SU-DHL-6 (cell line): Measurements from ENCODE around the gene ZNF689.

Experiments
- H2AFZ ChIP-seq: fragments of 200-600 bp; sonication (generic); 2 replicates; pipeline ENCODE4 v1.6.1; 2014; ENCODE audit warnings: low read depth, mild to moderate bottlenecking, moderate library complexity, mixed read lengths, antibody characterized with exemption, low read length; ENCODE audit not compliant: severe bottlenecking
- H3F3A ChIP-seq: fragments of 200-600 bp; shearing (Covaris generic); 2 replicates; pipeline ENCODE4 v1.6.0; 2016; ENCODE audit warnings: antibody characterized with exemption, mild to moderate bottlenecking; ENCODE audit not compliant: insufficient read depth
- H3K27ac ChIP-seq: fragments of 200-600 bp; sonication (generic); 2 replicates; pipeline ENCODE4 v1.5.1; 2016; ENCODE audit warnings: low read depth, mild to moderate bottlenecking, low read length, moderate library complexity, mixed read lengths
- H3K27me3 ChIP-seq: fragments of 200-600 bp; sonication (generic), shearing (Covaris generic); 2 replicates; pipeline ENCODE4 v1.6.0; 2014; ENCODE audit warnings: mild to moderate bottlenecking, low read length
- H3K36me3 ChIP-seq: fragments of 200-600 bp; sonication (generic); 2 replicates; pipeline ENCODE4 v1.6.1; 2014; ENCODE audit warnings: mild to moderate bottlenecking, low read length, mixed read lengths
- H3K4me2 ChIP-seq: fragments of 300-600, 200-600 bp; shearing (Covaris generic), sonication (generic); 2 replicates; pipeline ENCODE4 v1.6.0; 2014; ENCODE audit warnings: low read length, low read depth, mild to moderate bottlenecking; ENCODE audit not compliant: poor library complexity, severe bottlenecking
- H3K4me3 ChIP-seq: fragments of 200-600 bp; sonication (generic); 2 replicates; pipeline ENCODE4 v1.5.1; 2014; ENCODE audit warnings: antibody characterized with exemption, low read length, mild to moderate bottlenecking, mixed read lengths; ENCODE audit not compliant: insufficient read depth, poor library complexity, severe bottlenecking
- H3K79me2 ChIP-seq: fragments of 200-600 bp; sonication (generic); 2 replicates; pipeline ENCODE4 v1.6.1; 2014; ENCODE audit warnings: mild to moderate bottlenecking, low read length, moderate library complexity; ENCODE audit not compliant: insufficient read depth
- H3K9ac ChIP-seq: fragments of 200-600 bp; sonication (generic); 2 replicates; pipeline ENCODE4 v1.7.0; 2014; ENCODE audit warnings: mild to moderate bottlenecking, low read length
- H3K9me2 ChIP-seq: fragments of 200-600 bp; sonication (generic); replicated peaks from 2 replicates; pipeline ENCODE4 v1.6.1; 2014; ENCODE audit warnings: low read length; ENCODE audit not compliant: insufficient read depth
- H3K9me3 ChIP-seq: fragments of 200-600 bp; sonication (generic); 2 replicates; pipeline ENCODE4 v1.6.1; 2014; ENCODE audit warnings: low read length, mixed read lengths; ENCODE audit not compliant: insufficient read depth
- H4K20me1 ChIP-seq: fragments of 200-600 bp; sonication (generic); 2 replicates; pipeline ENCODE4 v1.6.1; 2014; ENCODE audit warnings: low read depth, mild to moderate bottlenecking, antibody characterized with exemption, low read length, moderate library complexity, mixed read lengths
- CTCF ChIP-seq: fragments of 200-600 bp; sonication (generic); IDR thresholded peaks from one replicate; pipeline ENCODE4 v1.5.1; 2017; ENCODE audit warnings: antibody characterized with exemption, mild to moderate bottlenecking, low read length, moderate library complexity; ENCODE audit not compliant: insufficient read depth, poor library complexity, severe bottlenecking
- EZH2phosphoT487 ChIP-seq: fragments of 200-600 bp; sonication (generic), shearing (Covaris generic); conservative IDR thresholded peaks from 2 replicates; pipeline ENCODE4 v1.6.1; 2018; ENCODE audit warnings: mild to moderate bottlenecking, antibody characterized with exemption, low read length, moderate library complexity, mixed read lengths

Gene ZNF689

DNA sequence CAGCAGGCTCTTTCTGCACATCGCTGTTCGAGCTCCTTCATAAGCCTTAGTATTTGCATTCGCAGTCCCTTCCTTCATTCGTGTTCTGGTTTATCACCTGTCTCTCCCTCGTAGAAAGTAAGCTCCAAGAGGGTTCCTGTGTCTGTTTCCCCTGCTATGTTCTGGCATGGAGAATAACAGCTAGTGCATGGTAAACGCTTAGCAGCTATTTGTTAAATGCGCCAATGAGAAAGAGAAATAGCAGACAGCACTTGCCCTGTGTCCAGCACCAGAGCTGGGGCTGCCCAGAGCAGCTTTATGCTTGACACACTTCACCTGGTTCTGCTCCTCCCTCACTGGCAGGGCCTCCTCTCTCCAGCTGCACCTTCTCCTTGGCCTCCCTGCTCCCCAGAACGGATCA lies 44.2 kb downstream of the ZNF689 start:
- H3K9ac ChIP-seq: no peak overlapping the region
- no peak for TF ChIP-seq EZH2phosphoT487
- TF ChIP-seq CTCF: no peak
- no peaks in the 10 kb centered on the region for H3K79me2 ChIP-seq
- no peak overlapping the region for H2AFZ ChIP-seq
- H4K20me1 ChIP-seq: no peaks in the 10 kb centered on the region
- no peaks in the 10 kb centered on the region for H3K9me2 ChIP-seq
- H3K9me3 ChIP-seq: no peaks in the 10 kb centered on the region
- H3K27me3 ChIP-seq: no peaks in the 10 kb centered on the region
- no peak overlapping the region for H3K27ac ChIP-seq
- no peak overlapping the region for H3K4me2 ChIP-seq
- H3F3A ChIP-seq: no peaks in the 10 kb centered on the region
- no peaks in the 10 kb centered on the region for H3K36me3 ChIP-seq
- no peak overlapping the region for H3K4me3 ChIP-seq

DNA sequence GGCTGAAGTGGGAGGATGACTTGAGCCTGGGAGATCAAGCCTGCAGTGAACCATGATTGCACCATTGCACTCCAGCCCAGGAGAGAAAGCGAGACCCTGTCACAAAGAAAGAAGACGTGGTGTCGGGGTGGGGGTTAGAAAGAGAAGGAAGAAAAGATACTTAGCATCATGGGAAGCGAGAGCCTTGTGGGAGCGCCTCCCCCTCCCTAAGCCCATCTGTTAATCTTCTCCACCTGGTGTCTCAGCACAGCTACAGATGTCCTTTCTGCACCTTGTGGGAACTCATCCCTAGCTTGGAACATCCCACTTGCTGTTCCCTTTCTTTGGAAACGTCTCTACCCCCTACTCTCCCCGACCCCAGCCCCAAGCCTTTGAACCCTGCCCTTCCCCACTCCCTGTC lies 44.7 kb downstream of the ZNF689 start:
- Histone ChIP-seq H3K4me3 (no peak overlapping the region), H4K20me1 (no peaks in the 10 kb centered on the region), H3K27me3 (no peaks in the 10 kb centered on the region), H3K9ac (no peak overlapping the region), H3F3A (no peaks in the 10 kb centered on the region), H3K27ac (no peak overlapping the region), H3K36me3 (no peaks in the 10 kb centered on the region), H2AFZ (no peak overlapping the region), H3K79me2 (no peaks in the 10 kb centered on the region), H3K9me3 (no peaks in the 10 kb centered on the region), H3K9me2 (no peaks in the 10 kb centered on the region), H3K4me2 (no peak overlapping the region)
- no peak for TF ChIP-seq CTCF
- TF ChIP-seq EZH2phosphoT487: no peak

DNA sequence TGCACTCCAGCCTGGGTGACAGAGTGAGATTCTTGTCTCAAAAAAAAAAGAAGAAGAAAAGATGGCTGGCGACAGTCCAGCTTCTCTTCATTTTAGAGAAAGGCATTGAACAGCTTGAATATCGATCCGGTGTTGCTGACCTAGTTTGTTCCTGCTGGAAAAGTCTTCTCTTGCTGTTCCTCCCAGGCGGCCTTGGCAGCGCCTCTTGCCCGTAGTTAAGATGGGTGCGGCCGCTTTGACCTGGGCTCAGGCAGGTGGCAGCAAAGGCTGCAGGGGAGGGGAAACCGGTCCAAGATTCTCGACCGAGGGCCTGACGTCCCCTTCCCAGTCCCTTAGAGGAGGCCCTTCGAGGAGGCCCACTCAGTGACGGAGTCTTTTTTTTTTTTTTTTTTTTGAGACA lies 48.2 kb downstream of the ZNF689 start:
- H3K4me2 ChIP-seq: no peak overlapping the region
- H2AFZ ChIP-seq: no peak overlapping the region
- no peak overlapping the region for H3K9ac ChIP-seq

More for the DNA sequence above, 48.2 kb downstream of the ZNF689 start:
- no peaks in the 10 kb centered on the region for H3K36me3 ChIP-seq
- 0 out of 2 replicates have a peak, but pooled peaks cover 4% of the 10 kb centered on the region for H3K79me2 ChIP-seq
- no peak overlapping the region for H3K4me3 ChIP-seq
- peaks cover 5% of the 10 kb centered on the region; the same call in 1 of the 2 replicates for H3F3A ChIP-seq
- no peak overlapping the region for H3K27ac ChIP-seq
- TF ChIP-seq CTCF (no peak), EZH2phosphoT487 (no peak)
- H3K9me3 ChIP-seq: no peaks in the 10 kb centered on the region
- H3K27me3 ChIP-seq: no peaks in the 10 kb centered on the region
- no peaks in the 10 kb centered on the region for H3K9me2 ChIP-seq
- no peaks in the 10 kb centered on the region for H4K20me1 ChIP-seq
